HEK293 (cell line): ENCODE data around the gene TXNRD3.

Experiments
- CTCF ChIA-PET: fragments of 350-600 bp; formaldehyde crosslinking; extraction: SDS; loops from one replicate; lab custom pipeline; 2021; ENCODE audit warnings: antibody characterized with exemption; lab: Yijun Ruan, JAX
- POLR2A ChIA-PET: fragments of 300-600 bp; formaldehyde crosslinking; extraction: SDS; loops from one replicate; lab custom pipeline; 2020; ENCODE audit warnings: antibody characterized with exemption, inconsistent platforms; lab: Yijun Ruan, JAX
- H3K27ac ChIP-seq: fragments of 200-500 bp; sonication (Bioruptor generic); 2 replicates; pipeline ENCODE4 v1.5.1; 2014; ENCODE audit warnings: low read depth, low read length, control low read depth, inconsistent platforms; ENCODE audit errors: extremely low read depth
- H3K36me3 ChIP-seq, 2 experiments: fragments of 200-500 bp in 1 of 2; sonication (Bioruptor generic) in 1 of 2; 1 replicate in 1 of 2; 2 replicates in 1 of 2; pipeline ENCODE4 v1.5.1; 2014 to 2017; ENCODE audit warnings: inconsistent platforms in 2 of 2, low read length in 2 of 2; ENCODE audit not compliant: control insufficient read depth in 2 of 2, insufficient read depth in 1 of 2
- H3K4me1 ChIP-seq: fragments of 200-500 bp; sonication (Bioruptor generic); 2 replicates; pipeline ENCODE4 v1.5.1; 2014; ENCODE audit warnings: mild to moderate bottlenecking, low read length, inconsistent platforms; ENCODE audit not compliant: control insufficient read depth, insufficient read depth
- H3K4me3 ChIP-seq: 2 replicates; pipeline ENCODE4 v1.5.1; 2011; ENCODE audit warnings: low read depth, mild to moderate bottlenecking, control low read depth, low read length, moderate library complexity
- H3K9me3 ChIP-seq: fragments of 200-500 bp; sonication (Bioruptor generic); 2 replicates; pipeline ENCODE4 v1.5.1; 2014; ENCODE audit warnings: low read depth, low read length, inconsistent platforms; ENCODE audit not compliant: control insufficient read depth, insufficient read depth
- GLIS2 ChIP-seq: fragments of 450-650 bp; formaldehyde crosslinking; IDR thresholded peaks from 2 replicates; pipeline ENCODE4 v1.5.1; 2016; ENCODE audit warnings: missing biosample characterization, missing genetic modification characterization
- PRDM1 ChIP-seq: fragments of 450-650 bp; formaldehyde crosslinking; IDR thresholded peaks from 2 replicates; pipeline ENCODE4; 2016; ENCODE audit warnings: missing biosample characterization, missing genetic modification characterization
- REPIN1 ChIP-seq: fragments of 450-650 bp; formaldehyde crosslinking; IDR thresholded peaks from 2 replicates; pipeline ENCODE4 v1.5.1; 2017; ENCODE audit warnings: missing biosample characterization, missing genetic modification characterization, low read depth
- SP2 ChIP-seq: fragments of 450-650 bp; formaldehyde crosslinking; IDR thresholded peaks from 2 replicates; pipeline ENCODE4 v1.5.1; 2016; ENCODE audit warnings: missing biosample characterization, missing genetic modification characterization
- SP3 ChIP-seq: fragments of 450-650 bp; formaldehyde crosslinking; IDR thresholded peaks from 2 replicates; pipeline ENCODE4 v1.5.1; 2016; ENCODE audit warnings: missing biosample characterization, missing genetic modification characterization
- SP7 ChIP-seq: fragments of 450-650 bp; formaldehyde crosslinking; IDR thresholded peaks from 2 replicates; pipeline ENCODE4 v1.5.1; 2016; ENCODE audit warnings: missing biosample characterization, missing genetic modification characterization
- ZNF114 ChIP-seq: fragments of 450-650 bp; formaldehyde crosslinking; IDR thresholded peaks from 2 replicates; pipeline ENCODE4 v1.5.0; 2017; ENCODE audit warnings: missing biosample characterization, missing genetic modification characterization
- ZNF19 ChIP-seq: fragments of 450-650 bp; formaldehyde crosslinking; IDR thresholded peaks from 2 replicates; pipeline ENCODE4; 2016; ENCODE audit warnings: missing biosample characterization, missing genetic modification characterization, low read depth
- ZNF202 ChIP-seq: fragments of 450-650 bp; formaldehyde crosslinking; IDR thresholded peaks from 2 replicates; pipeline ENCODE4 v1.5.1; 2016; ENCODE audit warnings: missing biosample characterization, missing genetic modification characterization, borderline replicate concordance
- ZNF311 ChIP-seq: fragments of 450-650 bp; formaldehyde crosslinking; IDR thresholded peaks from 2 replicates; pipeline ENCODE4 v1.5.1; 2017; ENCODE audit warnings: missing biosample characterization, missing genetic modification characterization, borderline replicate concordance
- ZNF404 ChIP-seq: fragments of 450-650 bp; formaldehyde crosslinking; IDR thresholded peaks from 2 replicates; pipeline ENCODE4 v1.5.1; 2017; ENCODE audit warnings: missing biosample characterization, missing genetic modification characterization
- ZNF510 ChIP-seq: fragments of 450-650 bp; formaldehyde crosslinking; IDR thresholded peaks from 2 replicates; pipeline ENCODE4 v1.5.1; 2018; ENCODE audit warnings: mild to moderate bottlenecking, missing genetic modification characterization, missing biosample characterization; ENCODE audit not compliant: insufficient replicate concordance
- ZNF529 ChIP-seq: fragments of 450-650 bp; formaldehyde crosslinking; IDR thresholded peaks from 2 replicates; pipeline ENCODE4 v1.5.1; 2017; ENCODE audit warnings: missing genetic modification characterization, missing biosample characterization; ENCODE audit not compliant: insufficient replicate concordance
- ZNF621 ChIP-seq: fragments of 450-650 bp; formaldehyde crosslinking; IDR thresholded peaks from 2 replicates; pipeline ENCODE4 v1.5.1; 2017; ENCODE audit warnings: missing biosample characterization, missing genetic modification characterization
- ZNF654 ChIP-seq: fragments of 450-650 bp; formaldehyde crosslinking; IDR thresholded peaks from 2 replicates; pipeline ENCODE4 v1.5.1; 2016; ENCODE audit warnings: low read depth, missing biosample characterization, missing genetic modification characterization
- ZNF792 ChIP-seq: fragments of 450-650 bp; formaldehyde crosslinking; IDR thresholded peaks from 2 replicates; pipeline ENCODE4 v1.5.1; 2016; ENCODE audit warnings: missing biosample characterization, missing genetic modification characterization
- ZSCAN4 ChIP-seq: fragments of 450-650 bp; formaldehyde crosslinking; IDR thresholded peaks from 2 replicates; pipeline ENCODE4 v1.5.1; 2017; ENCODE audit warnings: missing biosample characterization, missing genetic modification characterization
- TF ChIP-seq, protein P1 (sequence below): fragments of 450-650 bp; formaldehyde crosslinking; IDR thresholded peaks from 2 replicates; pipeline ENCODE4 v1.5.1; 2016; ENCODE audit warnings: missing biosample characterization, missing genetic modification characterization
- TF ChIP-seq, protein P2 (sequence below): fragments of 450-650 bp; formaldehyde crosslinking; IDR thresholded peaks from 2 replicates; pipeline ENCODE4 v1.5.1; 2016; ENCODE audit warnings: missing biosample characterization, missing genetic modification characterization
- TF ChIP-seq, protein P3 (sequence below): fragments of 450-650 bp; formaldehyde crosslinking; optimal IDR thresholded peaks from 2 replicates; pipeline ENCODE3; 2016; ENCODE audit warnings: missing biosample characterization, mild to moderate bottlenecking, missing genetic modification characterization

TXNRD3 gene

GRCh38 chr3:126699011-126699410 lies 44.1 kb upstream of the TXNRD3 start:
- ChIA-PET CTCF (no interaction called here), POLR2A (no interaction called here)
- Histone ChIP-seq H3K4me1 (no peaks in the 10 kb centered on the region), H3K27ac (no peak overlapping the region), H3K4me3 (no peak overlapping the region), H3K36me3 (no peaks in the 10 kb centered on the region), H3K9me3 (no peaks in the 10 kb centered on the region)
- TF ChIP-seq REPIN1: no peak
- TF ChIP-seq SP3 (tag by site-specific recombination): no peak
- TF ChIP-seq, protein P1, sequence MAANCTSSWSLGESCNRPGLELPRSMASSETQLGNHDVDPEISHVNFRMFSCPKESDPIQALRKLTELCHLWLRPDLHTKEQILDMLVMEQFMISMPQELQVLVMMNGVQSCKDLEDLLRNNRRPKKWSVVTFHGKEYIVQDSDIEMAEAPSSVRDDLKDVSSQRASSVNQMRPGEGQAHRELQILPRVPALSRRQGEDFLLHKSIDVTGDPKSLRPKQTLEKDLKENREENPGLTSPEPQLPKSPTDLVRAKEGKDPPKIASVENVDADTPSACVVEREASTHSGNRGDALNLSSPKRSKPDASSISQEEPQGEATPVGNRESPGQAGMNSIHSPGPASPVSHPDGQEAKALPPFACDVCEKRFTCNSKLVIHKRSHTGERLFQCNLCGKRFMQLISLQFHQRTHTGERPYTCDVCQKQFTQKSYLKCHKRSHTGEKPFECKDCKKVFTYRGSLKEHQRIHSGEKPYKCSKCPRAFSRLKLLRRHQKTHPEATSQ (tag by site-specific recombination): no peak
- no peak for TF ChIP-seq ZNF19 (tag by site-specific recombination)
- no peak for TF ChIP-seq SP7 (tag by site-specific recombination)

GRCh38 chr3:126696701-126697267 lies 41.9 kb upstream of the TXNRD3 start:
- no peaks in the 10 kb centered on the region for H3K4me1 ChIP-seq
- ChIA-PET POLR2A (no interaction called here), CTCF (no interaction called here)
- no peaks in the 10 kb centered on the region for H3K9me3 ChIP-seq
- H3K36me3 ChIP-seq: no peaks in the 10 kb centered on the region
- TF ChIP-seq ZNF510 (tag by site-specific recombination): no peak
- TF ChIP-seq, protein P2, sequence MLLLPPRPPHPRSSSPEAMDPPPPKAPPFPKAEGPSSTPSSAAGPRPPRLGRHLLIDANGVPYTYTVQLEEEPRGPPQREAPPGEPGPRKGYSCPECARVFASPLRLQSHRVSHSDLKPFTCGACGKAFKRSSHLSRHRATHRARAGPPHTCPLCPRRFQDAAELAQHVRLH (tag by site-specific recombination): no peak
- TF ChIP-seq SP2 (tag by site-specific recombination): no peak
- TF ChIP-seq ZNF311 (tag by site-specific recombination): no peak
- TF ChIP-seq ZNF654 (tag by site-specific recombination): no peak
- TF ChIP-seq ZNF114 (tag by site-specific recombination): no peak
- no peak for TF ChIP-seq ZNF621 (tag by site-specific recombination)
- TF ChIP-seq ZNF792 (tag by site-specific recombination): no peak
- TF ChIP-seq, protein P3, sequence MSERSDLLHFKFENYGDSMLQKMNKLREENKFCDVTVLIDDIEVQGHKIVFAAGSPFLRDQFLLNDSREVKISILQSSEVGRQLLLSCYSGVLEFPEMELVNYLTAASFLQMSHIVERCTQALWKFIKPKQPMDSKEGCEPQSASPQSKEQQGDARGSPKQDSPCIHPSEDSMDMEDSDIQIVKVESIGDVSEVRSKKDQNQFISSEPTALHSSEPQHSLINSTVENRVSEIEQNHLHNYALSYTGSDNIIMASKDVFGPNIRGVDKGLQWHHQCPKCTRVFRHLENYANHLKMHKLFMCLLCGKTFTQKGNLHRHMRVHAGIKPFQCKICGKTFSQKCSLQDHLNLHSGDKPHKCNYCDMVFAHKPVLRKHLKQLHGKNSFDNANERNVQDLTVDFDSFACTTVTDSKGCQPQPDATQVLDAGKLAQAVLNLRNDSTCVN (tag by site-specific recombination): no peak
- no peak for TF ChIP-seq ZNF529 (tag by site-specific recombination)
- no peak for TF ChIP-seq SP7 (tag by site-specific recombination)
- TF ChIP-seq ZNF202 (tag by site-specific recombination): no peak
- no peak for TF ChIP-seq ZSCAN4 (tag by site-specific recombination)
- no peak overlapping the region for H3K4me3 ChIP-seq
- H3K27ac ChIP-seq: no peak overlapping the region

GRCh38 chr3:126693921-126694320 lies 39.0 kb upstream of the TXNRD3 start:
- no peaks in the 10 kb centered on the region for H3K4me1 ChIP-seq
- CTCF ChIA-PET: no interaction called here
- H3K4me3 ChIP-seq: no peak overlapping the region
- no peaks in the 10 kb centered on the region for H3K36me3 ChIP-seq
- no peak overlapping the region for H3K27ac ChIP-seq
- H3K9me3 ChIP-seq: no peaks in the 10 kb centered on the region
- TF ChIP-seq GLIS2 (tag by site-specific recombination) (no peak), ZNF404 (no peak), PRDM1 (tag by site-specific recombination) (no peak)
- POLR2A ChIA-PET: no interaction called here
